ENCODE results near the gene ITGB3.

DNA sequence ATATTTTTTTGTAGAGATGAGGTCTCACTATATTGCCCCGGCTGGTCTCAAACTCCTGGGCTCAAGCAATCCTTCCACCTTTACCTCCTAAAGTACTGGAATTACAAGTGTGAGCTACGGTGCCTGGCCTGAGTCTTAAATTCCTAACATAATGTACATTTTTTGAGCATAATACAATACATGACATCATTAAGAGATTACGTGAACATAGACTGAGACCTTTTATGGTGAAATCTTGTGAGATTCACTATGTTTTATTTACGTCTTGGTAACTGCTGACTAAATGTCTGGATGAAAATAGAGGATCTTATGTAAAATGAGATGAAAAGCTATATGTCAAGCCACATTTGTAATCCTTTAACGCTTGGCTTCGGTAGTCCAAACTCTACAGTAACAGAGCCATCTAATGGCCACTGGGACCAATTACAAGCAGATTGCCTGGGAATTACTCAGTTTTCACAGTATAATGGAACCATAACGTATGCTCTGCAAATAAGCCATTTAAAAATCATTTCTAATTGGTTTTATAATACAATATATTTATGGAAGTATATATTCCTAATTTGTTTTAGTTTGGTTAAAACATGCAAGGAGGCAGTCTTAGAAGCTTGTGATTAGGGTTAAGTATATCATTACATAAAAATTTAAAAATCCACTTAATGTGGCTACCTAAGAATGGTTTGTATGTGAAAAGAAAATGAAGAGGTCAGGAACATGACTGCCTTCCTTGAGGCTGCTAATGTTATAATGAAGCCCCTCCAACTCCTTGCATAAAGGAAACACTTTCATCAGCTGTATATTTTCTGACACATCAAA is 62.0 kb downstream of the ITGB3 start:
- TF ChIP-seq CTCF (IDR thresholded peaks at IDR 0.05) (peak; percentile 37 to 89 (median 76)), POLR2A (IDR thresholded peaks at IDR 0.05) (no peak)

Data from thyroid gland (tissue), 4 donors.